ENCODE data around the gene U2AF1. TPM values are rescaled to one million over a fixed set of nuclear protein-coding genes. Genes with fewer than 3 reads are reported as not detected.
"Not testable (repeated sequence)": the region's sequence is repeated elsewhere in the genome, so short reads cannot be mapped to it uniquely, and the experiment has no call there.

Gene U2AF1
- total and polyA plus RNA-seq, 2 experiments from 2014 or later, result 22.8 to 48.2 TPM

DNA sequence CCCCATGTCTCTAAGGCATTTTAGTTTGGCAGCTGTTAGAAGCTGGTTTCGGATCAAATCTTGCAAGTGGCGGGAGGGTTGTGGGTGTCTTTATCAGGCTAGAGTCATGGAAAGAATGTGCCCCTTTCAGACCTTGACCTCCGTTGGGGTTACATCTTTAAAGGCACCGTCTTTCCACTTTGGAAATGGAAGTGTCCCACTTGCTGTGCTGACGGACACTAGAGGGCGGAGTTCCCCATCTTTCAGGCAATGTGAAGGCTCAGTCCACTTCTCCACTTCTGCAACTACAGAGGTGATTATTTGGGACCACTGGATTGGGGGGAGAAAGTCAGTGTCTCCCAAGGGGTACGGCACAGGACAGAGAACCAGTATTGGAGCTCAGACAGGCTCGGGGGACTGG lies 31.6 kb upstream of the U2AF1 start:
- not testable (repeated sequence) for H4K20me1 ChIP-seq (ENCODE audit: insufficient read depth, poor library complexity, severe bottlenecking); H2AFZ ChIP-seq; H3K27me3 ChIP-seq; H3K4me2 ChIP-seq; H3K9me2 ChIP-seq (replicated peaks; ENCODE audit: insufficient read depth); H3K4me1 ChIP-seq (ENCODE audit: insufficient read depth); DNase-seq (ENCODE audit: low spot score); H3K79me2 ChIP-seq; H3K4me3 ChIP-seq; H3K27ac ChIP-seq; H3K9me3 ChIP-seq (ENCODE audit: low read depth); H3K36me3 ChIP-seq (replicated peaks; ENCODE audit: insufficient read depth, low read depth)
- TF ChIP-seq, protein P1, sequence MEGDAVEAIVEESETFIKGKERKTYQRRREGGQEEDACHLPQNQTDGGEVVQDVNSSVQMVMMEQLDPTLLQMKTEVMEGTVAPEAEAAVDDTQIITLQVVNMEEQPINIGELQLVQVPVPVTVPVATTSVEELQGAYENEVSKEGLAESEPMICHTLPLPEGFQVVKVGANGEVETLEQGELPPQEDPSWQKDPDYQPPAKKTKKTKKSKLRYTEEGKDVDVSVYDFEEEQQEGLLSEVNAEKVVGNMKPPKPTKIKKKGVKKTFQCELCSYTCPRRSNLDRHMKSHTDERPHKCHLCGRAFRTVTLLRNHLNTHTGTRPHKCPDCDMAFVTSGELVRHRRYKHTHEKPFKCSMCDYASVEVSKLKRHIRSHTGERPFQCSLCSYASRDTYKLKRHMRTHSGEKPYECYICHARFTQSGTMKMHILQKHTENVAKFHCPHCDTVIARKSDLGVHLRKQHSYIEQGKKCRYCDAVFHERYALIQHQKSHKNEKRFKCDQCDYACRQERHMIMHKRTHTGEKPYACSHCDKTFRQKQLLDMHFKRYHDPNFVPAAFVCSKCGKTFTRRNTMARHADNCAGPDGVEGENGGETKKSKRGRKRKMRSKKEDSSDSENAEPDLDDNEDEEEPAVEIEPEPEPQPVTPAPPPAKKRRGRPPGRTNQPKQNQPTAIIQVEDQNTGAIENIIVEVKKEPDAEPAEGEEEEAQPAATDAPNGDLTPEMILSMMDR (IDR thresholded peaks at IDR 0.05; ENCODE audit: poor library complexity), result peak; percentile 17
- WGBS (ENCODE audit: low lambda C conversion rate, missing lambda C conversion rate), result 0% methylated on average over 4 of the region's 8 CpGs

DNA sequence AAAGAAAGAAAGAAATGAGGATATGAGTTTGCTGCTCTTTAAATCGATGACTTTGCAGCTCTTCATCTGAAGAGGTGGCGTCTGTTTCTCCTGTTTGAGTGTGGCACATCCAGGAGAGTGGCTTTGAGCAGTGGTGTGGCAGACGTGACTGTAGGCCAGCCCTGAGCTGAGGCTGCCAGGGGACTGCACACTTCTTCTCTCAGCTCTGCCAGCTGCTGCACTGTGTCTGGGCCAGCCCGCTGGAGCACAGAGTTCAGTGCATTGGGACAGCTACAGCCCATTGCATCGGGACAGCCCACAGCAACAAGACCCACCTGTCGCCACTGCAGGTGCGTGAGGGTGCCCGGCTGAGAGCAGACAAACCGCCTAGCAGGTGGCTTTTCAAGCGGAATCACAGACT lies 27.1 kb upstream of the U2AF1 start:
- not testable (repeated sequence) for H3K9me3 ChIP-seq (ENCODE audit: low read depth); H2AFZ ChIP-seq; H3K27ac ChIP-seq; H3K9me2 ChIP-seq (replicated peaks; ENCODE audit: insufficient read depth); H4K20me1 ChIP-seq (ENCODE audit: insufficient read depth, poor library complexity, severe bottlenecking); DNase-seq (ENCODE audit: low spot score); H3K27me3 ChIP-seq; H3K79me2 ChIP-seq; H3K4me1 ChIP-seq (ENCODE audit: insufficient read depth); H3K4me2 ChIP-seq; H3K36me3 ChIP-seq (replicated peaks; ENCODE audit: insufficient read depth, low read depth); H3K4me3 ChIP-seq
- no CpG with 5 or more reads among the region's 10 CpGs for WGBS (ENCODE audit: low lambda C conversion rate, missing lambda C conversion rate)

DNA sequence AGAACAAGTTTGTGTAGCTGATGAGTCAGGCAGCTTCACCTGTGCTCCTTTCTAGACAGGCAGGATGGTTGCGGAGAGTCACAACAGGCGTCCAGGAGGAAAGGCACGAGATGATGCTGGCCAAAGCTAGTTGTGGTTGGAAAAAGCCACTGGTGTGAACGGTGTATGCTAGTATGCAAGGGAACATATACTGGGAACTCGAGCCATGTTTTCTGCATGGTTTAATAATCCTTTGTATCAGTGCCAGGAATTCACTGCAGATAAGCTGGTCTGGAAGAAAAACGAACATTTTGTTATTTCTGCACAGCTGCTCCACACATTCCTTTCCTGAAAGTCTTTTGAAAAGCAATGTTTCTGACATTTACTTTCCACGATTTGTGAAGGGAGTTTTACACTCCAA lies 22.7 kb upstream of the U2AF1 start:
- not testable (repeated sequence) for H3K9me2 ChIP-seq (replicated peaks; ENCODE audit: insufficient read depth); H3K9me3 ChIP-seq (ENCODE audit: low read depth); H4K20me1 ChIP-seq (ENCODE audit: insufficient read depth, poor library complexity, severe bottlenecking); H3K36me3 ChIP-seq (replicated peaks; ENCODE audit: insufficient read depth, low read depth); H2AFZ ChIP-seq; H3K79me2 ChIP-seq; H3K27ac ChIP-seq; H3K27me3 ChIP-seq; H3K4me2 ChIP-seq; H3K4me3 ChIP-seq; H3K4me1 ChIP-seq (ENCODE audit: insufficient read depth); DNase-seq (ENCODE audit: low spot score)
- no CpG with 5 or more reads among the region's 7 CpGs for WGBS (ENCODE audit: low lambda C conversion rate, missing lambda C conversion rate)

DNA sequence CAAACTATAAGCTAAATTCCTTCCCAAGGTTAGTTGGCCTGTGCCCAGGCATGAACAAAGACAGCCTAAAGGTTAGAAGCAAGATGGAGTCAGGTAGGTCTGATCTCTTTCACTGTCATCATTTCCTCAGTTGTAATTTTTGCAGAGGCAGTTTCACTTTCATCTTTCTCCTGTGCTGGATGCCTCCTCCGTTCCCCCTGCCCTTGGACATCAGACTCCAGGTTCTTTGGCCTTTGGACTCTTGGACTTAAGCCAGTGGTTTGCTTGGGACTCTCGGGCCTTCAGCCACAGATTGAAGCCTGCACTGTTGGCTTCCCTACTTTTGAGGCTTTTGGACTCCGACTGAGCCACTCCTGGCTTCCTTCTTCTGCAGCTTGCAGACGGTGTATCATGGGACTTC lies 8.6 kb upstream of the U2AF1 start:
- WGBS (ENCODE audit: low lambda C conversion rate, missing lambda C conversion rate), result no CpG with 5 or more reads among the region's 4 CpGs
- H3K27ac ChIP-seq; H2AFZ ChIP-seq; H3K79me2 ChIP-seq; H3K4me2 ChIP-seq; H3K9me3 ChIP-seq (ENCODE audit: low read depth); H3K9me2 ChIP-seq (replicated peaks; ENCODE audit: insufficient read depth); H4K20me1 ChIP-seq (ENCODE audit: insufficient read depth, poor library complexity, severe bottlenecking); H3K4me1 ChIP-seq (ENCODE audit: insufficient read depth); H3K27me3 ChIP-seq; DNase-seq (ENCODE audit: low spot score); H3K36me3 ChIP-seq (replicated peaks; ENCODE audit: insufficient read depth, low read depth); H3K4me3 ChIP-seq: not testable (repeated sequence)

DNA sequence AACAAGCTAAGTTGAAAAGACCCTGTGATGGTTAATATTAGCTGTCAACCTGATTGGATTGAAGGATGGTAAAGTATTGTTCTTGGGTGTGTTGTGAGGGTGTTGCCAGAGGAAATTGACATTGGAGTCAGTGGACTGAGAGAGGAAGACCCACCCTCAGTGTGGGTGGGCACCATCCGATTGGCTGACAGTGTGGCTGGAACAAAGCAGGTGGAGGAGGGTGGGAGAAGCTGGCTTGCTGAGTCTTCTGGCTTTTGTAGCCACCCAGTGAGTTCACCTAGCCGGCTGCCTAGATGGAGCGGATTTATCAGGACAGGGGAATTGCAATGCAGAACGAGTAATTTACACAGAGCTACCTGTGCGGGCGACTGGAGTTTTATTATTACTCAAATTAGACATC lies 7.1 kb upstream of the U2AF1 start:
- not testable (repeated sequence) for H3K36me3 ChIP-seq (replicated peaks; ENCODE audit: insufficient read depth, low read depth); DNase-seq (ENCODE audit: low spot score); H3K9me3 ChIP-seq (ENCODE audit: low read depth); H3K9me2 ChIP-seq (replicated peaks; ENCODE audit: insufficient read depth); H3K27me3 ChIP-seq; H3K79me2 ChIP-seq; H3K4me3 ChIP-seq; H4K20me1 ChIP-seq (ENCODE audit: insufficient read depth, poor library complexity, severe bottlenecking); H3K27ac ChIP-seq; H2AFZ ChIP-seq; H3K4me2 ChIP-seq; H3K4me1 ChIP-seq (ENCODE audit: insufficient read depth)
- WGBS (ENCODE audit: low lambda C conversion rate, missing lambda C conversion rate), result no CpG with 5 or more reads among the region's 6 CpGs

DNA sequence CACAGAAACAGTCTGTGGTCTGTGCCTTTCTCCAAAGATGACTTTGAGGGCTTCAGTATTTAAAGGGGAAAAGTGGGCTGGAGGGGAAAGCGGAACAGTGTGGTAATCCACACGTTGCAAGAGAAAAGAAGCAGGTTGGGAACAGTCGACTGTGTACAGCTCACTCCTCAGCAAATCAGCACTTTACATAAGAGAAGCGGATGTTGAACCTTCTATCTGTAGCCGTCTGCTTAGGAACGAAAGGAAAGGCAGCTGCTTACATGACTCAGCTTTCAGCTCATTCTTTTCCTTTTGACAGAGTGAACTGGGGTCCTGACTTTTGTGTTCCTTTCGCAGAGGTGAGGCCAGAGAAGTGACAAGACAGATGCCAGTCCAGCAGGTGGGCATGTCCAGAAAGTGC lies 1.6 kb upstream of the U2AF1 start:
- H2AFZ ChIP-seq; H3K79me2 ChIP-seq; H3K36me3 ChIP-seq (replicated peaks; ENCODE audit: insufficient read depth, low read depth); H3K9me2 ChIP-seq (replicated peaks; ENCODE audit: insufficient read depth); H3K4me2 ChIP-seq; H3K9me3 ChIP-seq (ENCODE audit: low read depth); H3K4me1 ChIP-seq (ENCODE audit: insufficient read depth); DNase-seq (ENCODE audit: low spot score); H3K27me3 ChIP-seq; H3K27ac ChIP-seq; H3K4me3 ChIP-seq; H4K20me1 ChIP-seq (ENCODE audit: insufficient read depth, poor library complexity, severe bottlenecking): not testable (repeated sequence)
- WGBS (ENCODE audit: low lambda C conversion rate, missing lambda C conversion rate), result no CpG with 5 or more reads among the region's 7 CpGs

DNA sequence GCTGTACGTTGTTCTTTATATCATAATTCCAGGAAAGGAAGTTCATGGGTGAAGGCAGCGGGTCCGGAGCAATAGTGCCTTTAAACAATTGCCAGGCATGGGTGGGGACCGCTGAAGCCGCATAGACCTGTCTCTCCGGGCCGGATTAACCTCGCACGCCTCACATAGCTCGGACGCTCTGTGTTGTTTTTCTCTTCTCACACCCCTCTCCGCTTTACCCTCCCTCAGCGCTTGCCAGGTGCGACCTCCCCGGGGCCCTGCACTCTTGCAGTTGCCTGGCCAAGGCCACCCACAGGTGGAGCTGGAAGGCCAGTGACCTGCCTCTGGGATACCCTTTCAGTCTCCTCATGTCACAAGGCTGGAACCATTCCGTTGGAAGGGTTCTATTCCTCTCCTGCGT lies 807 bp upstream of the U2AF1 start:
- not testable (repeated sequence) for H3K9me3 ChIP-seq (ENCODE audit: low read depth); H3K4me2 ChIP-seq; H3K4me3 ChIP-seq; H4K20me1 ChIP-seq (ENCODE audit: insufficient read depth, poor library complexity, severe bottlenecking); DNase-seq (ENCODE audit: low spot score); H3K79me2 ChIP-seq; H3K27me3 ChIP-seq; H3K4me1 ChIP-seq (ENCODE audit: insufficient read depth); H3K36me3 ChIP-seq (replicated peaks; ENCODE audit: insufficient read depth, low read depth); H3K9me2 ChIP-seq (replicated peaks; ENCODE audit: insufficient read depth); H2AFZ ChIP-seq; H3K27ac ChIP-seq
- WGBS (ENCODE audit: low lambda C conversion rate, missing lambda C conversion rate), result no CpG with 5 or more reads among the region's 17 CpGs

DNA sequence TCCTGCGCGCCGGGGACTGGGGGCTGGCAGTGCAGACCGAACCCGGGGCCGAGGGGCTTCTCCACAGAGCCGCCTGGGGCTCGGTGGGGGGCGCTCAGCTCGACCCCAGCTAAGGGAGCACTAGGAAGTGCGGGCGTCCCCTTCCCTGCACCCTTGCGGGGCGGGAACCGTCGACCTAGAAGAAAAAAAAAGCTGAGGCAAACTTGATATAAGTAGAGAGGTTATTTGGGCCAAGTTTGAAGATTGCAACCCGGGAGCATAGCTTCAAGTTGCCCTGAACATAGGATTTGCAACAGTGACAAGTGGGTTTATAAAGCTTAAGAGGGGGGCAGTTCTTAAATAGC lies 396 bp upstream of the U2AF1 start:
- no CpG with 5 or more reads among the region's 17 CpGs for WGBS (ENCODE audit: low lambda C conversion rate, missing lambda C conversion rate)

DNA sequence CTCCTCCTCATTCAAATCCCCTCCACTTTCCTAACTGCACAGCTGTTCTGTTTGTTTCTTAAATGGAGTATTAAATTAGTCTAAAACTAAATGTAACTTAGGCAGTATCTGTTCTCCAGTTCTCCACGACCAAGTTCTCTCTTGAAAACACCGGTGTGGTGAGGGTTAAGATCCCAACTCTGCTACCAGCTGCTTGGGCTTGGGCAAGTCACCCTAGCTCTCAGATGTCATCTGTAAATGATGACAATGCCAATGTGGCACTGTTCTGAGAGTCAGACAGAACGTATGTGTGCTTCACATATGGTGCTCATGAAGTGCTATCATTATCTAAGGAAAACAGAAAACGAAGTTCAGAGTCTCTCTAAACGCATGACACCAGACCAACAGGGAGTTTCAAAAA lies 2.7 kb downstream of the U2AF1 start:
- not testable (repeated sequence) for H4K20me1 ChIP-seq (ENCODE audit: insufficient read depth, poor library complexity, severe bottlenecking); H3K4me2 ChIP-seq; H3K27me3 ChIP-seq; H3K4me3 ChIP-seq; H3K9me3 ChIP-seq (ENCODE audit: low read depth); H3K9me2 ChIP-seq (replicated peaks; ENCODE audit: insufficient read depth); H3K79me2 ChIP-seq; H3K27ac ChIP-seq; H3K36me3 ChIP-seq (replicated peaks; ENCODE audit: insufficient read depth, low read depth); H3K4me1 ChIP-seq (ENCODE audit: insufficient read depth); H2AFZ ChIP-seq; DNase-seq (ENCODE audit: low spot score)
- WGBS (ENCODE audit: low lambda C conversion rate, missing lambda C conversion rate), result 94% methylated on average over 2 of the region's 5 CpGs

More for the DNA sequence above, 396 bp upstream of the U2AF1 start:
- DNase-seq (ENCODE audit: low spot score); H3K27ac ChIP-seq; H3K36me3 ChIP-seq (replicated peaks; ENCODE audit: insufficient read depth, low read depth); H3K4me2 ChIP-seq; H3K9me3 ChIP-seq (ENCODE audit: low read depth); H3K4me3 ChIP-seq; H3K4me1 ChIP-seq (ENCODE audit: insufficient read depth); H2AFZ ChIP-seq; H3K27me3 ChIP-seq; H3K9me2 ChIP-seq (replicated peaks; ENCODE audit: insufficient read depth); H4K20me1 ChIP-seq (ENCODE audit: insufficient read depth, poor library complexity, severe bottlenecking); H3K79me2 ChIP-seq: not testable (repeated sequence)

Data from hepatocyte (in vitro differentiated cells).